Cardiac fibroblast (primary cell): Measurements from ENCODE around the gene SYNGR3.
A peak's percentile ranks its signal among the peaks of the same experiment; 100 is the strongest.

Experiments
- DNase-seq, 2 donors: peaks; one replicate each; pipeline versions ENCODE4 v3.0.0 to v3.0.0-alpha.2; 2010; ENCODE audit warnings: low read depth in 2 of 2
- H3K4me3 ChIP-seq, 2 donors: replicated peaks in 1 of 2; 1 replicate in 1 of 2; 2 replicates in 1 of 2; pipeline ENCODE4 v1.5.1; 2011; ENCODE audit warnings: low read depth in 2 of 2, low read length in 2 of 2, mild to moderate bottlenecking in 2 of 2, moderate library complexity in 1 of 2
- CTCF ChIP-seq: IDR thresholded peaks from one replicate; pipeline ENCODE4 v1.5.1; 2011; ENCODE audit warnings: low read depth, mild to moderate bottlenecking, low read length, inconsistent platforms

Gene SYNGR3

GRCh38 chr16:1975432-1976215 is 14.1 kb upstream of the SYNGR3 start:
- DNase-seq = no peak
- H3K4me3 ChIP-seq = no peak overlapping the region
- TF ChIP-seq CTCF = no peak

- no peak overlapping the region for H3K4me3 ChIP-seq
- DNase-seq = no peak
- TF ChIP-seq CTCF = no peak
Measured at GRCh38 chr16:1976216-1976520, 13.6 kb upstream of the SYNGR3 start.

GRCh38 chr16:1976951-1977874 is 12.6 kb upstream of the SYNGR3 start:
- H3K4me3 ChIP-seq = no peak overlapping the region
- no peak for TF ChIP-seq CTCF
- DNase-seq = no peak

- DNase-seq = no peak
- no peak overlapping the region for H3K4me3 ChIP-seq
- TF ChIP-seq CTCF = no peak
Measured at GRCh38 chr16:1977875-1978268, 11.9 kb upstream of the SYNGR3 start.

- H3K4me3 ChIP-seq = no peak overlapping the region
- TF ChIP-seq CTCF = no peak
- no peak for DNase-seq
Measured at GRCh38 chr16:1978476-1979120, 11.2 kb upstream of the SYNGR3 start.

- no peak overlapping the region for H3K4me3 ChIP-seq
- peak in 1 of 2 donors; percentile 29 for DNase-seq
Measured at GRCh38 chr16:1979271-1980029, 10.3 kb upstream of the SYNGR3 start.

More at GRCh38 chr16:1979271-1980029, 10.3 kb upstream of the SYNGR3 start:
- TF ChIP-seq CTCF = no peak
